GM12878 (cell line): ENCODE data around the gene ASIC5. TPM values are rescaled to one million over a fixed set of nuclear protein-coding genes. Genes with fewer than 3 reads are reported as not detected.

ENCODE experiments used
- ATAC-seq: fragments of 200-7000 bp; cut with Tn5 transposase; 3 replicates; pipeline ENCODE4 v1.9.1; 2020; ENCODE audit warnings: mild to moderate bottlenecking, moderate library complexity
- BruUV-seq: library from RNA; stranded (reverse); fragments of 400-500 nt; replicated peaks from 2 replicates; lab custom pipeline; 2021; lab: Mats Ljungman, UMichigan
- CTCF ChIA-PET: fragments of 300-600 bp; sonication (Branson Sonifier 250); formaldehyde crosslinking; extraction: SDS; loops from one replicate; lab custom pipeline; 2021; ENCODE audit warnings: inconsistent platforms; lab: Yijun Ruan, JAX
- POLR2A ChIA-PET: fragments of 350-600 bp; formaldehyde crosslinking; extraction: SDS; loops from one replicate; lab custom pipeline; 2021; ENCODE audit warnings: inconsistent platforms; lab: Charles Lee
- RAD21 ChIA-PET: fragments of 300-600 bp; sonication (Branson Sonifier 250); formaldehyde crosslinking; loops from one replicate; lab custom pipeline; 2023; ENCODE audit warnings: antibody characterized with exemption; ENCODE audit not compliant: unreplicated experiment; lab: Charles Lee
- SMC1A ChIA-PET: fragments of 300-600 bp; sonication (Branson Sonifier 250); formaldehyde crosslinking; loops from one replicate; lab custom pipeline; 2023; ENCODE audit not compliant: unreplicated experiment, uncharacterized antibody; lab: Charles Lee
- DNase-seq: peaks from one replicate; pipeline ENCODE4 v3.0.0-alpha.2; 2011; ENCODE audit warnings: low read depth, low spot score
- FAIRE-seq: peaks from 3 replicates; lab custom pipeline; 2011; peaks lifted over from hg19 to GRCh38; lab: Jason Lieb, UNC
- H2AFZ ChIP-seq: 2 replicates; pipeline ENCODE4 v1.6.0; 2011; ENCODE audit warnings: low read depth, low read length, control low read depth; ENCODE audit not compliant: control insufficient read depth
- H3K27ac ChIP-seq: 2 replicates; pipeline ENCODE4 v1.5.1; 2011; ENCODE audit warnings: control low read depth; ENCODE audit not compliant: control insufficient read depth, insufficient read depth
- H3K27me3 ChIP-seq, 2 experiments: replicated peaks in 1 of 2; 2 replicates each; pipeline versions ENCODE4 v1.6.0 to v1.6.1; 2011; ENCODE audit warnings: low read length in 1 of 2; ENCODE audit not compliant: control insufficient read depth in 2 of 2, insufficient read depth in 2 of 2
- H3K36me3 ChIP-seq, 2 experiments: 2 replicates each; pipeline ENCODE4 v1.5.1; 2011; ENCODE audit warnings: low read length in 1 of 2; ENCODE audit not compliant: control insufficient read depth in 2 of 2, insufficient read depth in 2 of 2
- H3K4me1 ChIP-seq: 2 replicates; pipeline ENCODE4 v1.6.1; 2011; ENCODE audit warnings: mild to moderate bottlenecking, low read length, moderate library complexity, mixed read lengths; ENCODE audit not compliant: control insufficient read depth, insufficient read depth
- H3K4me2 ChIP-seq: 2 replicates; pipeline ENCODE4 v1.6.0; 2011; ENCODE audit warnings: control low read depth; ENCODE audit not compliant: control insufficient read depth, insufficient read depth
- H3K4me3 ChIP-seq: fragments of 200-600 bp; sonication (generic); 2 replicates; pipeline ENCODE4 v1.5.1; 2016
- H3K79me2 ChIP-seq: 2 replicates; pipeline ENCODE4 v1.6.0; 2011; ENCODE audit warnings: low read length; ENCODE audit not compliant: control insufficient read depth, insufficient read depth
- H3K9ac ChIP-seq: 2 replicates; pipeline ENCODE4 v1.8.0; 2011; ENCODE audit warnings: low read length, control low read depth, mixed read lengths; ENCODE audit not compliant: control insufficient read depth, insufficient read depth
- H3K9me3 ChIP-seq: replicated peaks from 3 replicates; pipeline ENCODE4 v1.5.1; 2011; ENCODE audit warnings: mild to moderate bottlenecking, low read length; ENCODE audit not compliant: control insufficient read depth, insufficient read depth
- H4K20me1 ChIP-seq: 2 replicates; pipeline ENCODE4 v1.6.0; 2011; ENCODE audit not compliant: control insufficient read depth, insufficient read depth
- HCFC1 ChIP-seq: fragments of 150-350 bp; IDR thresholded peaks from 2 replicates; pipeline ENCODE4 v1.6.1; 2014; ENCODE audit warnings: low read length
- IKZF2 ChIP-seq, 2 experiments: fragments of 450-650 bp; IDR thresholded peaks; 2 replicates each; pipeline ENCODE4 v1.6.1; 2017; ENCODE audit warnings: mild to moderate bottlenecking in 2 of 2, moderate library complexity in 2 of 2
- JUND ChIP-seq: IDR thresholded peaks from 2 replicates; pipeline ENCODE4 v1.6.1; 2012; ENCODE audit warnings: low read depth, mild to moderate bottlenecking, low read length, improper control_type of control experiment, moderate library complexity
- NR2F1 ChIP-seq: fragments of 450-650 bp; conservative IDR thresholded peaks from 2 replicates; pipeline ENCODE4 v1.6.1; 2017; ENCODE audit warnings: mild to moderate bottlenecking
- POLR2A ChIP-seq: IDR thresholded peaks from 2 replicates; pipeline ENCODE4 v1.6.1; 2011; ENCODE audit warnings: low read depth, mild to moderate bottlenecking, low read length
- POLR2AphosphoS5 ChIP-seq: IDR thresholded peaks from 2 replicates; pipeline ENCODE4 v1.6.1; 2011; ENCODE audit warnings: mild to moderate bottlenecking, low read length, inconsistent platforms
- SMAD1 ChIP-seq: fragments of 450-650 bp; IDR thresholded peaks from 2 replicates; pipeline ENCODE4 v1.6.1; 2018; ENCODE audit warnings: mild to moderate bottlenecking, low read depth; ENCODE audit not compliant: partially characterized antibody
- STAT3 ChIP-seq: IDR thresholded peaks from 2 replicates; pipeline ENCODE4 v1.6.1; 2011; ENCODE audit warnings: low read depth, low read length, improper control_type of control experiment
- TBL1XR1 ChIP-seq: IDR thresholded peaks from 2 replicates; pipeline ENCODE4 v1.6.1; 2012; ENCODE audit warnings: low read depth, low read length, improper control_type of control experiment
- TCF7 ChIP-seq: IDR thresholded peaks from 2 replicates; pipeline ENCODE4 v1.6.1; 2014; ENCODE audit warnings: antibody characterized with exemption, borderline replicate concordance
- ZNF217 ChIP-seq: fragments of 450-650 bp; IDR thresholded peaks from 2 replicates; pipeline ENCODE4 v1.6.1; 2017; ENCODE audit warnings: antibody characterized with exemption, mild to moderate bottlenecking
- WGBS: methylation state at CpG from one replicate; pipeline ENCODE4 v1.1.6; 2016; ENCODE audit warnings: low lambda C conversion rate; ENCODE audit not compliant: insufficient replicate concordance, insufficient coverage; ENCODE audit errors: missing lambda C conversion rate; 5-methylcytosine and 5-hydroxymethylcytosine counted together
- in situ Hi-C: fragments of 300-500 bp; cut with MboI; formaldehyde crosslinking; loops from 9 replicates; pipeline ENCODE4 v1.14.3; 2018; ENCODE audit warnings: mixed read lengths
- intact Hi-C: fragments of 100-400 bp; cut with micrococcal nuclease; formaldehyde crosslinking; loops from one replicate; pipeline ENCODE4 v1.14.2; 2022; ENCODE audit not compliant: unreplicated experiment
- polyA plus RNA-seq, 11 experiments: library from polyadenylated mRNA; depleted of rRNA in 4 of 11; unstranded in 6 of 11; stranded (reverse) in 5 of 11; fragments of >200 nt; fragmentation: Nextera tagmentation in 4 of 11; fragmentation: Illumina TruSeq in 1 of 11; extraction: Ambion mirVana in 4 of 11; extraction: Trizol in 1 of 11; gene quantifications; 1 replicate in 1 of 11; 2 replicates in 10 of 11; pipeline versions ENCODE4 v1.2.1 to v1.2.3, GENCODE V29; 2011 to 2016; ENCODE audit warnings: inconsistent platforms in 2 of 11, missing spikeins in 2 of 11, low read depth in 1 of 11
- total RNA-seq, 4 experiments: library from RNA; depleted of rRNA in 3 of 4; stranded (reverse); fragments of >200 nt in 3 of 4; fragmentation: Illumina TruSeq in 1 of 4; extraction: Trizol in 1 of 4; gene quantifications; 2 replicates each; pipeline versions ENCODE4 v1.2.1 to v1.2.3, GENCODE V29; 2013 to 2021
- TF ChIP-seq, protein P1 (sequence below): fragments of 450-650 bp; IDR thresholded peaks from 2 replicates; pipeline ENCODE4 v1.6.1; 2017; ENCODE audit warnings: low read depth, mild to moderate bottlenecking, moderate library complexity
- TF ChIP-seq, protein P2 (sequence below): fragments of 450-650 bp; formaldehyde crosslinking; IDR thresholded peaks from 2 replicates; pipeline ENCODE4 v1.4.0; 2020; ENCODE audit warnings: mild to moderate bottlenecking, moderate library complexity
- TF ChIP-seq, protein P3 (sequence below): fragments of 450-650 bp; IDR thresholded peaks from 2 replicates; pipeline ENCODE4 v1.6.1; 2016; ENCODE audit warnings: mild to moderate bottlenecking

The ASIC5 gene
- total and polyA plus RNA-seq, 10 of the 15 experiments (the other 5 are each of a cell fraction or from before 2014, with no cell fraction given): not detected

DNA sequence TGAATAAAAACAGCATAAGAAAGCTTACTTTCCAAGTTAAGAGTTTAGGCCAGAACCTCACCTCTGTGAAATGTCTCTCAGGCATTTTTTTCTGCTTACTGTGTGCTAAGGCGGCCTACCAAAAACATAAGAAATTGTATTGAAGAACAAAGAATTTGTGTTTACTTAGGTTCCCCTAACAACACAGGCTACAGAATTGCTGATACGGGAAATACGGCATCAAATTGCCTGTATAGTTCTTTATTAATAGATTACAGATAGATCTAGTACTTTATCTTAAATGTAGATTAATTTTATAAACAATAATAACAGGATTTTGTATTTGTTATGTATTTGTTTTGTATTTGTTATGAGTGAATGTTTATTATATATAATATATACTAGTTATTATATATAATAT is 12.9 kb downstream of the ASIC5 start:
- RAD21 ChIA-PET: no interaction called here
- CTCF ChIA-PET: interaction anchor here (2.9 kb wide), 1 partner anchor 10 kb away, joined by 9 read pairs; no protein-coding TSS in a partner anchor
- H3K9ac ChIP-seq: no peak overlapping the region
- no peaks in the 10 kb centered on the region for H3K79me2 ChIP-seq
- DNase-seq (no peak), FAIRE-seq (no peak), ATAC-seq (no peak)
- H3K27me3 ChIP-seq: no peaks in the 10 kb centered on the region
- TF ChIP-seq JUND: no peak
- TF ChIP-seq SMAD1: no peak
- TF ChIP-seq STAT3: no peak
- no peak for TF ChIP-seq TCF7
- TF ChIP-seq HCFC1: no peak
- TF ChIP-seq ZNF217: no peak
- POLR2A ChIA-PET: interaction anchor here (0.8 kb wide), 1 partner anchor 36 kb away, joined by 3 read pairs; no protein-coding TSS in a partner anchor
- no peaks in the 10 kb centered on the region for H4K20me1 ChIP-seq
- H2AFZ ChIP-seq: no peak overlapping the region
- no peak overlapping the region for H3K27ac ChIP-seq
- H3K4me2 ChIP-seq: no peak overlapping the region
- H3K4me1 ChIP-seq: no peaks in the 10 kb centered on the region
- BruUV-seq: no TSS peak
- in situ Hi-C loops (no loop called here), intact Hi-C loops (no loop called here)
- 85% methylated on average over 3 of the region's 3 CpGs for WGBS
- SMC1A ChIA-PET: interaction anchor here (0.9 to 2.0 kb wide), 4 partner anchors 8 to 11 kb away, joined by 3 to 8 read pairs (median 6); no protein-coding TSS in a partner anchor
- no peak overlapping the region for H3K4me3 ChIP-seq
- no peaks in the 10 kb centered on the region for H3K36me3 ChIP-seq
- no peaks in the 10 kb centered on the region for H3K9me3 ChIP-seq

DNA sequence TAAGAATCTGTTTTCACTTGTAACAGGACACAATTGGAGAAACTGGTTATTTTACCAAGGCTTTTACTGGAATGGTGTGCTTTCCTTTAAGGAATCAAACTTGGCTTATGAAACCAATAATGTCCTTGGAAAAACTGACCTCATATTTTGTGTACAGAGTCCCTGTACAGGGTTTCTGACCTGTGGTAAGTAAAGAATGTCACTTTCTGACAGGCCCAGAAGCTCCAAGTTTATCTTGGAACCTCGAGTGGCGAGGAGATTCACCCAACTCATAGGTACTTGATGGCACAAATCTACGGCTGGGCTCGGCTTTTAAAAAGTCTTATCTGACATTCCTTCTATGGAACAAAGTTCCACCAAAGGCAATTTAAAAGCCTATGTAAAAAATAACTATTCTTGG is 17.0 kb downstream of the ASIC5 start:
- ATAC-seq (no peak), FAIRE-seq (no peak), DNase-seq (no peak)
- Histone ChIP-seq H3K4me3 (no peak overlapping the region), H3K36me3 (no peaks in the 10 kb centered on the region), H3K79me2 (no peaks in the 10 kb centered on the region), H3K9me3 (no peaks in the 10 kb centered on the region), H3K4me2 (no peak overlapping the region), H3K27me3 (no peaks in the 10 kb centered on the region), H2AFZ (no peak overlapping the region), H3K27ac (no peak overlapping the region), H3K4me1 (no peaks in the 10 kb centered on the region), H4K20me1 (no peaks in the 10 kb centered on the region), H3K9ac (no peak overlapping the region)
- no TSS peak for BruUV-seq
- ChIA-PET CTCF (no interaction called here), POLR2A (no interaction called here), RAD21 (no interaction called here), SMC1A (no interaction called here)
- 32% methylated on average over 4 of the region's 4 CpGs for WGBS
- in situ Hi-C loops: no loop called here
- intact Hi-C loops: no loop called here
- TF ChIP-seq POLR2AphosphoS5: no peak
- TF ChIP-seq, protein P1, sequence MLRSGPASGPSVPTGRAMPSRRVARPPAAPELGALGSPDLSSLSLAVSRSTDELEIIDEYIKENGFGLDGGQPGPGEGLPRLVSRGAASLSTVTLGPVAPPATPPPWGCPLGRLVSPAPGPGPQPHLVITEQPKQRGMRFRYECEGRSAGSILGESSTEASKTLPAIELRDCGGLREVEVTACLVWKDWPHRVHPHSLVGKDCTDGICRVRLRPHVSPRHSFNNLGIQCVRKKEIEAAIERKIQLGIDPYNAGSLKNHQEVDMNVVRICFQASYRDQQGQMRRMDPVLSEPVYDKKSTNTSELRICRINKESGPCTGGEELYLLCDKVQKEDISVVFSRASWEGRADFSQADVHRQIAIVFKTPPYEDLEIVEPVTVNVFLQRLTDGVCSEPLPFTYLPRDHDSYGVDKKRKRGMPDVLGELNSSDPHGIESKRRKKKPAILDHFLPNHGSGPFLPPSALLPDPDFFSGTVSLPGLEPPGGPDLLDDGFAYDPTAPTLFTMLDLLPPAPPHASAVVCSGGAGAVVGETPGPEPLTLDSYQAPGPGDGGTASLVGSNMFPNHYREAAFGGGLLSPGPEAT: no peak
- no peak for TF ChIP-seq POLR2A
- no peak for TF ChIP-seq IKZF2 (IDR thresholded peaks at IDR 0.05)
- TF ChIP-seq, protein P2, sequence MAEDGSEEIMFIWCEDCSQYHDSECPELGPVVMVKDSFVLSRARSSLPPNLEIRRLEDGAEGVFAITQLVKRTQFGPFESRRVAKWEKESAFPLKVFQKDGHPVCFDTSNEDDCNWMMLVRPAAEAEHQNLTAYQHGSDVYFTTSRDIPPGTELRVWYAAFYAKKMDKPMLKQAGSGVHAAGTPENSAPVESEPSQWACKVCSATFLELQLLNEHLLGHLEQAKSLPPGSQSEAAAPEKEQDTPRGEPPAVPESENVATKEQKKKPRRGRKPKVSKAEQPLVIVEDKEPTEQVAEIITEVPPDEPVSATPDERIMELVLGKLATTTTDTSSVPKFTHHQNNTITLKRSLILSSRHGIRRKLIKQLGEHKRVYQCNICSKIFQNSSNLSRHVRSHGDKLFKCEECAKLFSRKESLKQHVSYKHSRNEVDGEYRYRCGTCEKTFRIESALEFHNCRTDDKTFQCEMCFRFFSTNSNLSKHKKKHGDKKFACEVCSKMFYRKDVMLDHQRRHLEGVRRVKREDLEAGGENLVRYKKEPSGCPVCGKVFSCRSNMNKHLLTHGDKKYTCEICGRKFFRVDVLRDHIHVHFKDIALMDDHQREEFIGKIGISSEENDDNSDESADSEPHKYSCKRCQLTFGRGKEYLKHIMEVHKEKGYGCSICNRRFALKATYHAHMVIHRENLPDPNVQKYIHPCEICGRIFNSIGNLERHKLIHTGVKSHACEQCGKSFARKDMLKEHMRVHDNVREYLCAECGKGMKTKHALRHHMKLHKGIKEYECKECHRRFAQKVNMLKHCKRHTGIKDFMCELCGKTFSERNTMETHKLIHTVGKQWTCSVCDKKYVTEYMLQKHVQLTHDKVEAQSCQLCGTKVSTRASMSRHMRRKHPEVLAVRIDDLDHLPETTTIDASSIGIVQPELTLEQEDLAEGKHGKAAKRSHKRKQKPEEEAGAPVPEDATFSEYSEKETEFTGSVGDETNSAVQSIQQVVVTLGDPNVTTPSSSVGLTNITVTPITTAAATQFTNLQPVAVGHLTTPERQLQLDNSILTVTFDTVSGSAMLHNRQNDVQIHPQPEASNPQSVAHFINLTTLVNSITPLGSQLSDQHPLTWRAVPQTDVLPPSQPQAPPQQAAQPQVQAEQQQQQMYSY: no peak
- no peak for TF ChIP-seq TBL1XR1
- TF ChIP-seq, protein P3, sequence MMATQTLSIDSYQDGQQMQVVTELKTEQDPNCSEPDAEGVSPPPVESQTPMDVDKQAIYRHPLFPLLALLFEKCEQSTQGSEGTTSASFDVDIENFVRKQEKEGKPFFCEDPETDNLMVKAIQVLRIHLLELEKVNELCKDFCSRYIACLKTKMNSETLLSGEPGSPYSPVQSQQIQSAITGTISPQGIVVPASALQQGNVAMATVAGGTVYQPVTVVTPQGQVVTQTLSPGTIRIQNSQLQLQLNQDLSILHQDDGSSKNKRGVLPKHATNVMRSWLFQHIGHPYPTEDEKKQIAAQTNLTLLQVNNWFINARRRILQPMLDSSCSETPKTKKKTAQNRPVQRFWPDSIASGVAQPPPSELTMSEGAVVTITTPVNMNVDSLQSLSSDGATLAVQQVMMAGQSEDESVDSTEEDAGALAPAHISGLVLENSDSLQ: no peak
- TF ChIP-seq NR2F1: no peak
